Measurements from ENCODE around the gene CEP112.
A peak's percentile ranks its signal among the peaks of the same experiment; 100 is the strongest.
"Not testable (repeated sequence)": the region's sequence is repeated elsewhere in the genome, so short reads cannot be mapped to it uniquely, and the experiment has no call there.

The CEP112 gene

DNA sequence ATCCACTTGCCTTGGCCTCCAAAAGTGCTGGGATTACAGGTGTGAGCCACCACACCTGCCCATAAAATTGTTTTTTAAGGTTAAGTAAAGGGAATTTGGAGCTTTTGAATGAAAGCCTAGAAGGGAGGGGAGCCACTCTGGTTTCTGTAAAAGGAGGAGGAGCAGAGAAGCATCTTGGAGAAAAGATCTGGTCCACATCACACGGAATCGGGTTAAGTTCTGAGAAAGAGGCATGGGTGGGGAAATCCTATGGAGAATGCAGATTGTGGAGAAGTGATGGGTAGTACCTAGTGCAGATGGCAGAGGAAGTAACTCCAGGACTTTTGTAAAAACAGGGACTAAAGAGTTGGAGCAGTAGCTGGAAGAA, 18.3 kb upstream of the CEP112 start:
- no peak for DNase-seq

DNA sequence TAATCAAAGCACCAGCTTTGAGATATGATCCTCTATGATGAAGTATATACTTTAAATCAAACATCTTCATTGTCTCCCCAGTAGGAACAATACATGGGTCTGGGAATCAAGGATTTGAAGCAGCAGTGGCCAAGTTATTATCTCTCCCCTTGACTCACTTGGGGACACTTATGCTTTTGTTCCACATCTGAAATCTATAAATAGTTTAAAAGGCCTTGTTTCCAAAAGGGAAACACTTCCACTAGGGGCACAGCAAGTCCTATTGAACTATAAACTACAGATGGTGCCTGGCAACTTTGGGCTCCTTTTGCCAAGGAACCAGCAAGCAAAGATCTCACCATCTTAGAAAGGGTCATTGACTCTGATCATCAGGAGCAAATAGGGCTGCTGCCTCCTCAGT, 16.0 kb upstream of the CEP112 start:
- no peak for DNase-seq

GRCh38 chr17:66203274-66204015, 11.5 kb upstream of the CEP112 start:
- DNase-seq: no peak

DNA sequence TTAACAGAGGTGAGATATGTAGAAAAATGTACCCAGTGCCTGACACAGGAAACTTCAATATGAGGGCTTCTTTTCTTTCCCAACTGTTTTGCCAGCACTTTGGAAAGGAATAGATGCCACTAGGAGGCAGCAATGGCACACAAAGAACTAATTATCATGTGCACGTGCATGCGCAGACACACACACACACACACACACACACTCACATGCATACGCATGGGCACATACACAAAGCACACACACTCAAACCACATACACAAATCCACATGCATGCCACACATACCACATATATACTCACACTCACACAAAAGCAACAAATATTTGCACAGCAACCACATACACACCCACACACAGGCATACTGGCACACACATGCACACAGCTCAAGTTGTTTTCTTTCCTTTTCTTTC, 8.8 kb upstream of the CEP112 start:
- peak; percentile 15 for DNase-seq

GRCh38 chr17:66198242-66198641, 6.3 kb upstream of the CEP112 start:
- DNase-seq: no peak

DNA sequence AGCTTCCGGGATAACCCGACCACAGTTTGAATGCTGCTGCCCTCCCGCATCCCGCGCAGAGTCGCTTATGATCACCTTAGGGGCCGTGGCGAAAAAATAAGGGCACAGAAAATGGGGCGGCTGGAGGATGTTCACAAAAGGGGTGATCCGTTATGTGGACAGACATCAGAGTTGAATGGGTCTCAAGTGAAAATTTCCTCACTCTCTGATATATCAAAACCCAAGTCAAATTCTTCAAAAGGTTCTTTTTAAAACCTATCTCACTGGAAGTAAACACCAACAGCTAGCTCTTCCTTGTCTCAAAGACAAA, 400 bp upstream of the CEP112 start:
- no peak for DNase-seq

DNA sequence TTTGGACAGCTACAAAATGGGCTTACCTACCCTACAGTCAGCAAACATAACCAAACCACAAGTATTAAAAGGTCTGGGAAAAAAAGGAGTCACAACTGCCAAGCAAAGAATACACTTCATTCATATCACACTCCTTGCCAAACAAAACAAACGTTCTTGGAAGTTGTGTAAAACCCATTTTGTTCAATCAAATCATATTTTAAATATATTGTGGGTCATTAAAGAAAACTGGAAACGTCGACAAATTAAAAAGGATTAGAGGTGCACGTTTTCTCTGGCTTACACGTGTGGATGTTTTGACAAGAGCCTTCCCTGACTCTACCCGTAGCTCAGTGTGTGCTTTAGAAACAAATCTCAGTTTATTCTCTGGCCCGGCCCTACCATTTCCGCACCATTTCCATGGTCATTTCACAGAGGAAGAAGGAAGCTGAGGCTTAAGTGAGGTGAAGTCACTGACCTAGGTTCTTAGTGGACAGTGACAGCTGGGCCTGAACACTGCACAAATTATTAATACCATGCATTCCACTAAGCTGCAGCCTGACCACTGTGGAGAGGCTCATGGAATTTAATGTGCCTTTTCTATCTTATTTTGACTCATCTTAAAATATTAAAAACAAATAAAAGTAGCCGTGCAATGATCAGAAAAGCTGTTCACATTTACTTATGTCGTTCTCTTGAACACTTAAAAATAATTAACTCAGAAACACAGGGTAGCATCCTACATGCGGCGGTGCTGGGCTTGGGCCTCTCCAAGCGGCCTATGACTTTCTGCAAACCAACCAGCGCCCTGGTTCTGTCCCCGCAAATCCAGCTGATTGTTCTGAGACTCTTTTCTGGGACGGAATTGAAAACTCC, 968 bp downstream of the CEP112 start:
- no peak for DNase-seq

- no peak for DNase-seq
Measured at GRCh38 chr17:66187718-66188117, 4.2 kb downstream of the CEP112 start.

DNA sequence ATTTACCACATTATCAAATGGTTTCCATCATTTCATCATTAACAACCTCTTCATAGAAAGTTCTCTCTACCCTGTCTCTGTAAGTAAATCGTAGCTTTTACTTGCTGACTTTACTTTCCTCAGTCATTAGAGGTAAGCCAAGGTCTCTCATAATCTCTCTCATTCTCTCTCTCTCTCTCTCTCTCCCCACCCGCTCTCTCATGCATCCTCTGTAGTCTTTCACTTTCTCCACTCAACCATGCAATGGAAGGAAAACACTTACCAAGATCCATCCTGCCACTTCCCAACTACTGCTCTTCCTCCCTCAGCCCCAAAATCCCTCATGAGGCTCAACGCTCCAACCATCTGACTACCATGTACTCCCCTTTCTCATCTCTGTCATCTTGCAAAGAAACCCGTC, 6.1 kb downstream of the CEP112 start:
- DNase-seq: no peak

- no peak for DNase-seq
Measured at GRCh38 chr17:66184392-66184791, 7.5 kb downstream of the CEP112 start.

DNA sequence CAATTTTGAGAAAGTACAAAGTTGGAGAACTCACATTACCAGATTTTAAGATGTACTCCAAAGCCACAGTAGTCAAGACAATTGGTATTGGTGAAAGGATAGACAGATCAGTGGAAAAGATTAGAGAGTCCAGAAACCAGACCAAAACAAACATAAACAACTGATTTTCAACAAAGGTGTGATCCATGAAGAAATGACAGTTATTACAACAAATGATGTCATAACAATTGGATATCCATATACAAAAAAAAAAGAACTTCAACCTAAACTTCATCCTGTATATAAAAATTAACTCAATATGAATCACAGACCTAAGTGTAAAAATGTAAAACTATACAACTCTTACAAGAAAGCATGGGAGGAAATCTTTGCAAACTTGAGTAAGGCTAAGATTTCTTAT, 8.4 kb downstream of the CEP112 start:
- DNase-seq: no peak

GRCh38 chr17:66178642-66179041, 13.3 kb downstream of the CEP112 start:
- no peak for DNase-seq

DNA sequence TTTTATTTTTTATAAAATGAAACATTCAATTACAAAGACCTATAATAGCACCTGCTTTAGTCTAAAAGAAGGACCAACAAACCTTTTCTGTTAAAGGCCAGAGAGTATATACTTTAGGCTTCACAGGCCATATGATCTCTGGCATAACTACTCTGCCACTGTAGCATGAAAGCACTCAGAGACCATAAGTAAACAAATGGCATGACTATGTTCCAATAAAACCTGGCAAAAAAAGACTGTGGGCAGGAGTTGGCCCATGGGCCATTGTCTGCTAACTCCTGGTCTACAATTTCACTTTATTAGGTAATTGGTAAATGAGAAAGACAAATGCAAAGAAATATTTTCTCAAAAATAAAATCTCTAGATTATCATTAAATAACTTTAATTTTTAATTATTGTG, 14.9 kb downstream of the CEP112 start:
- DNase-seq: no peak

DNA sequence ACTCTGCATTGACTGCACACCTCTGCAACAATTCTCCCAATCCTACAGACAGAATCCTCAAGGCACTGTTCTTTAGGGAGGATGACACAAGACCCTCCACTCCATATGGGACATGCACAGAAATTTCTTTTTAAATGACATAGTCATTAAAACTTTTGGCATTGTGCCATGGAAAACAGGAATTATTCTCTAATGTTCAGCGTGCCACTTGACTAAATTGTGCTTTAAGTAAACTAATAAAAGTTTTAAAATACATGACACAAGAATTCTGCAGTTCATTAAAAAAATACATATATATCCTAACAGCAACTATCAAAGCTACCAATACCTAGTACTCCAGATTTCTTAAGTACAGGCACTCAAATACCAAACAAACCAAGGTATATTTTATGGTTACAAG, 16.0 kb downstream of the CEP112 start:
- no peak for DNase-seq

GRCh38 chr17:66172691-66173223, 19.2 kb downstream of the CEP112 start:
- DNase-seq: no peak

DNA sequence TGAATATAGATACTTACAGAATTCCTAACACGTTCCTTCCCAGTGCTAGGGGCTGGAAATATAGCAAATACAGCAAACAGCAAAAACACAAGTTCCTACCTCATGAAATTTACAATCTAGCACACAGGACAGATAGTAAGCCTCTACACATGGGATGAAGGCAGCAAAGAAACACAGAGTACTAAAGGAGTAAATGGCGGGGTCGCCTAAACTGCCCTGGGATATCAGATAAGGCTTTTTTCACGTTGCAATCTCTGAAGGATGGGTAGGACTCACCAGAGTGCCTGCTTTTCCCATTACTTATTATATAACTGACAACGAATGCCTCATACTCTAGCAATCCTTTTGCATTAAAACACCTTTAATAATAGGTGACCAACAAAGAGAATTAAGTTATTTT, 19.8 kb downstream of the CEP112 start:
- DNase-seq: no peak

- no peak for DNase-seq
Measured at GRCh38 chr17:66171692-66172091, 20.2 kb downstream of the CEP112 start.

DNA sequence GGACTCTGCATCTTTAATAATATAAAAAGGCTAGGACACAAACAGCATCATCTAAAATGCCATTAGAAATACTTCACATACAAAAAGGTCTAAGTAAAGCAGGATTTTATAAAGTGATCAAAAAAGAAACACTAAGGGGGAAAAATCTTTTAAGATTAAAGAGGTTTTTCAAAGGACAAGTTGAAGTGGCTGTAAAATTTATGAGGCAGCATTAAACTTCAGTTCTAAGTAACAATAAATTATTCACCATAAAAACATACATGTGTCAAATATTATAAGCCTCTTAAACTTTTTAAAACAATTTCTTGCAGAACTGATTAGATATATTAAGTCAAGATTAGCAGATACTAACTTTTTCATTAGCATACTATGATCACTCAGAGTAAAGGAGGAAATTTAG, 20.8 kb downstream of the CEP112 start:
- no peak for DNase-seq

DNA sequence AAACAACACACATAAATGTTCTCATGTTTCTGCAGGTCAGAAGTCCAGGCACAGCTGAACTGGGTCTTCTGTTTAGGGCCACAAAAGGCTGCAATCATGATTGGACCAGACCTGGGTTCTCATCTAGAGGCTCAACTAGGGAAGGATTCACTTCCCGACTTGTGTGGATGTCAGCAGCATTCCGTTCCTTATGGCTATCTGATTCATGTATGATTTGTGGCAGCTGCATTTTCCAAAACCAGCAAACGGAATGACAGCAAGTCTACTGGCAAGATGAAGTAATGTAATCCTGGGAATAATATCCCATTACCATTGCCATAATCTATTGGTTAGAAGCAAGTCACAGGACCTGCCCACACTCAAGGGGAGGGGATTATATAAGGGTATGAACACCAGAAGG, 22.1 kb downstream of the CEP112 start:
- DNase-seq: no peak

- no peak for DNase-seq
Measured at GRCh38 chr17:66167189-66167815, 24.6 kb downstream of the CEP112 start.

DNA sequence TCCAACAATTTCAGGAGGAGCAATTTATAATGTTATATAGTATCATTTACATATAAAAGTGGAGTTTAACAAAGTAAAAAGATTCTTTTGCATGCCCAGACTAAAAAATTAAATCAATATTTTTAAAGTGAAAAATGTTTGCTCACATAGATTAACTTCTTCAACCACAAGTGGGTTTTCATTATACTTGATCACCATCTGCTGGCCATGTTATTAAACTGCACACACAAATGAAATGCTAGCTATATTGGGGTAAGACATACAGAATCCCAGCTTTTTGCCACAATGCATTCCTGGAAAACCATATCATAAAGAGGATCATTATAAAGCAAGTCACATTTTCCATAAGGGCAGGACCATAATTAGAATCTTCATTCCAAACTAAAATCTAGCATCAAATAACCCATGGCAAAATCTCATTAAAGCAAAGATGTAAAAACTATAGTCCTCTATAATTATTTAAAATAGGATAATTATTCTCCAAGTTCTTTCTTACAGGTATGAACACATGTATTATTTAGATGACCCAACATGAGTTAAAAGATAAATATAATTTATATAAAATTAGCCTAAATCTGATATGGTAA, 26.3 kb downstream of the CEP112 start:
- no peak for DNase-seq

GRCh38 chr17:66155055-66155454, 36.9 kb downstream of the CEP112 start:
- not testable (repeated sequence) for DNase-seq

GRCh38 chr17:66152756-66153155, 39.2 kb downstream of the CEP112 start:
- DNase-seq: no peak

DNA sequence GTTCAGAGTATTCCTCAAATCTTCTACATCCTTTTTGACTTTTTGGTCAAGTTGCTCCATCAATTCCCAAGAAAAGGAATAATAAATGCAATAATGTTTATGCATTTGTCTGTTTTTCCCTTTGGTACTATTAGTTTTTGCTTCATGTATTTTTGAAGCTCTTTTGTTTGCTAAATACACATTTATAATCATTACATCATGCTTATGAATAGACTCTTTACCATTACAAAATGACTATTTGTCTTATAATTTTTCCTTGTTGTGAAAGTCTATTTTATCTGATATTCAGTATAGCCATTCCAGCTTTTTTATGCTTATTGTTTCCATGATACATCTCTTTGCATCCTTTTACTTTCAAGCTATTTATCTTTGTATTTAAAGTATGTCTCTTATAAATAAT, 41.2 kb downstream of the CEP112 start:
- no peak for DNase-seq
